ENCODE results near the gene THYN1. TPM values are rescaled to one million over a fixed set of nuclear protein-coding genes. Genes with fewer than 3 reads are reported as not detected.
"Not testable (repeated sequence)": the region's sequence is repeated elsewhere in the genome, so short reads cannot be mapped to it uniquely, and the experiment has no call there.

THYN1 gene
- total RNA-seq, 4 donors from 2014 or later, result 16.1 to 39.3 (median 33.2) TPM

DNA sequence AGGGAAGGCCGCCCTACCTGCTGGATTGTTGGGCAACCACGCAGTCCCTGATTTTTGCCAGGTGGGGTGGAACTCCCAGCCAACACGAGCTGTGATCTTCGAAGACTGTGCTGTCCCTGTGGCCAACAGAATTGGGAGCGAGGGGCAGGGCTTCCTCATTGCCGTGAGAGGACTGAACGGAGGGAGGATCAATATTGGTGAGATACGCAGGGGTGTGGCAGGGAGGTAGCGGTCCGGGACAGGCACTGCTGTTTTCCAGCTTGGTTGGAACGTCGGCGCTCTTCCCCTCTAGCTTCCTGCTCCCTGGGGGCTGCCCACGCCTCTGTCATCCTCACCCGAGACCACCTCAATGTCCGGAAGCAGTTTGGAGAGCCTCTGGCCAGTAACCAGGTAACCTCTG is 7.8 kb upstream of the THYN1 start:
- Histone ChIP-seq H3K27me3 (no peaks in the 10 kb centered on the region), H3K4me3 (no peak overlapping the region), H3K27ac (no peak overlapping the region), H3K36me3 (peaks cover 0 to 25% (median 5%) of the 10 kb centered on the region in 4 donors), H3K4me1 (no peaks in the 10 kb centered on the region), H3K9me3 (no peaks in the 10 kb centered on the region)
- WGBS, 2 donors (ENCODE audit: low coverage in 1 of 2), result 95% methylated on average over 16 of the region's 16 CpGs; no CpG with 5 or more reads in 1 of the 2 donors
- no peak for DNase-seq
- TF ChIP-seq POLR2AphosphoS5 (IDR thresholded peaks at IDR 0.05), result no peak
- TF ChIP-seq POLR2A (IDR thresholded peaks at IDR 0.05), result no peak
- TF ChIP-seq, protein P1, sequence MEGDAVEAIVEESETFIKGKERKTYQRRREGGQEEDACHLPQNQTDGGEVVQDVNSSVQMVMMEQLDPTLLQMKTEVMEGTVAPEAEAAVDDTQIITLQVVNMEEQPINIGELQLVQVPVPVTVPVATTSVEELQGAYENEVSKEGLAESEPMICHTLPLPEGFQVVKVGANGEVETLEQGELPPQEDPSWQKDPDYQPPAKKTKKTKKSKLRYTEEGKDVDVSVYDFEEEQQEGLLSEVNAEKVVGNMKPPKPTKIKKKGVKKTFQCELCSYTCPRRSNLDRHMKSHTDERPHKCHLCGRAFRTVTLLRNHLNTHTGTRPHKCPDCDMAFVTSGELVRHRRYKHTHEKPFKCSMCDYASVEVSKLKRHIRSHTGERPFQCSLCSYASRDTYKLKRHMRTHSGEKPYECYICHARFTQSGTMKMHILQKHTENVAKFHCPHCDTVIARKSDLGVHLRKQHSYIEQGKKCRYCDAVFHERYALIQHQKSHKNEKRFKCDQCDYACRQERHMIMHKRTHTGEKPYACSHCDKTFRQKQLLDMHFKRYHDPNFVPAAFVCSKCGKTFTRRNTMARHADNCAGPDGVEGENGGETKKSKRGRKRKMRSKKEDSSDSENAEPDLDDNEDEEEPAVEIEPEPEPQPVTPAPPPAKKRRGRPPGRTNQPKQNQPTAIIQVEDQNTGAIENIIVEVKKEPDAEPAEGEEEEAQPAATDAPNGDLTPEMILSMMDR (IDR thresholded peaks at IDR 0.05), result no peak
- no peak for TF ChIP-seq EP300 (IDR thresholded peaks at IDR 0.05; ENCODE audit: low read depth)
- intact Hi-C loops (cut with DNase I; ENCODE audit: low total_unique reads), result no loop called here
- in situ Hi-C loops (cut with MboI; ENCODE audit: low pct_ligation_motif_present in 1 of 4, low pct_unique_long_range_greater_than_20kb in 1 of 4, low sequenced_read_pairs in 3 of 4), result no loop called here

GRCh38 chr11:134260503-134260902 is 7.4 kb upstream of the THYN1 start:
- Histone ChIP-seq H3K4me3 (no peak overlapping the region), H3K36me3 (peaks cover 0 to 25% (median 5%) of the 10 kb centered on the region in 4 donors), H3K27me3 (no peaks in the 10 kb centered on the region), H3K27ac (no peak overlapping the region), H3K4me1 (no peaks in the 10 kb centered on the region), H3K9me3 (no peaks in the 10 kb centered on the region)
- in situ Hi-C loops (cut with MboI; ENCODE audit: low pct_ligation_motif_present in 1 of 4, low pct_unique_long_range_greater_than_20kb in 1 of 4, low sequenced_read_pairs in 3 of 4), result no loop called here
- no peak for DNase-seq
- intact Hi-C loops (cut with DNase I; ENCODE audit: low total_unique reads), result no loop called here
- TF ChIP-seq POLR2AphosphoS5 (IDR thresholded peaks at IDR 0.05) (no peak), POLR2A (IDR thresholded peaks at IDR 0.05) (no peak), EP300 (IDR thresholded peaks at IDR 0.05; ENCODE audit: low read depth) (no peak)
- TF ChIP-seq, protein P1 (IDR thresholded peaks at IDR 0.05), result no peak

DNA sequence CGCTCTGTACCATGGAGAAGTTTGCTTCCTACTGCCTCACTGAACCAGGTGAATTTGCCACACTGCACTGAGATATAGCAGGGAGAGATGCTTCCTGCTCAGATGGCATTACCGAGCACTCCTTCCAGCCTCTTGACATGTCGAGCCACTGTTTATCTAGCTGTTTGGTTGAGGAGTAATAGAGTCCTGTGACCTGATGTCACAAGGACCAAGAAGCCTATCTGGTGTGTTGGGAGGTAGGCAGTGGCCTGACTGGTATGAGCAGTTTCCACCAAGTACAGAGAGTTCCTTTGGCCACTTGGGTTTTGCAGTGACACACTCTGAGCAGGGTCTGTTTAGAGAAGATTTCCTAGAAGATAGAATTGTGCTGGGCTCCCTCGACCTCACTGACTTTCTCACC is 5.4 kb upstream of the THYN1 start:
- no peak overlapping the region for H3K27ac ChIP-seq
- TF ChIP-seq POLR2A (IDR thresholded peaks at IDR 0.05) (no peak), POLR2AphosphoS5 (IDR thresholded peaks at IDR 0.05) (no peak), EP300 (IDR thresholded peaks at IDR 0.05; ENCODE audit: low read depth) (no peak)
- TF ChIP-seq, protein P1 (IDR thresholded peaks at IDR 0.05), result no peak
- WGBS, 2 donors (ENCODE audit: low coverage in 1 of 2), result 86 to 91% methylated on average over 1 to 4 of the region's 4 CpGs
- no peak for DNase-seq
- H3K4me3 ChIP-seq, result no peak overlapping the region
- peaks cover 0 to 10% (median 9%) of the 10 kb centered on the region in 4 donors for H3K4me1 ChIP-seq
- in situ Hi-C loops (cut with MboI; ENCODE audit: low pct_ligation_motif_present in 1 of 4, low pct_unique_long_range_greater_than_20kb in 1 of 4, low sequenced_read_pairs in 3 of 4) (no loop called here), intact Hi-C loops (cut with DNase I; ENCODE audit: low total_unique reads) (no loop called here)
- H3K27me3 ChIP-seq, result no peaks in the 10 kb centered on the region
- H3K36me3 ChIP-seq, result peaks cover 0 to 25% (median 5%) of the 10 kb centered on the region in 4 donors
- no peaks in the 10 kb centered on the region for H3K9me3 ChIP-seq

- intact Hi-C loops (cut with DNase I; ENCODE audit: low total_unique reads) (no loop called here), in situ Hi-C loops (cut with MboI; ENCODE audit: low pct_ligation_motif_present in 1 of 4, low pct_unique_long_range_greater_than_20kb in 1 of 4, low sequenced_read_pairs in 3 of 4) (no loop called here)
- H3K4me3 ChIP-seq, result no peak overlapping the region
- no peak for DNase-seq
- H3K27me3 ChIP-seq, result no peaks in the 10 kb centered on the region
- WGBS, 2 donors (ENCODE audit: low coverage in 1 of 2), result 95% methylated on average over 11 of the region's 11 CpGs; no CpG with 5 or more reads in 1 of the 2 donors
- TF ChIP-seq, protein P1 (IDR thresholded peaks at IDR 0.05), result no peak
- TF ChIP-seq POLR2A (IDR thresholded peaks at IDR 0.05) (no peak), POLR2AphosphoS5 (IDR thresholded peaks at IDR 0.05) (no peak), EP300 (IDR thresholded peaks at IDR 0.05; ENCODE audit: low read depth) (no peak)
- H3K36me3 ChIP-seq, result peaks cover 0 to 15% (median 5%) of the 10 kb centered on the region in 4 donors
- no peaks in the 10 kb centered on the region for H3K9me3 ChIP-seq
- no peak overlapping the region for H3K27ac ChIP-seq
- peaks cover 1 to 18% (median 14%) of the 10 kb centered on the region in 4 donors for H3K4me1 ChIP-seq
Measured at GRCh38 chr11:134257101-134257500, 3.9 kb upstream of the THYN1 start.

DNA sequence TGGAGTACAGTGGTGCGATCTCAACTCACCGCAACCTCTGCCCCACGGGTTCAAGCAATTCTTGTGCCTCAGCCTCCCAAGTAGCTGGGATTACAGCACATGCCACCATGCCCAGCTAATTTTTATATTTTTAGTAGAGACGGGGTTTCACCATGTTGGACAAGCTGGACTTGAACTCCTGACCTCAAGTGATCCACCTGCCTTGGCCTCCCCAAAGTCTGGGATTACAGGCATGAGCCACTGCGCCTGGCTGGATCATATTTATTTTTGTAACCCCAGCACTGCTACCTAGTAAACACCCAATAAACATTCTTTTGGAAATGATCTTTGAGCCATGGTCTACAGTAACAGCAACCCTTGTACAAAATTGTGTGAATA is 2.0 kb upstream of the THYN1 start:
- intact Hi-C loops (cut with DNase I; ENCODE audit: low total_unique reads); H3K9me3 ChIP-seq; in situ Hi-C loops (cut with MboI; ENCODE audit: low pct_ligation_motif_present in 1 of 4, low pct_unique_long_range_greater_than_20kb in 1 of 4, low sequenced_read_pairs in 3 of 4); DNase-seq; H3K27ac ChIP-seq; H3K27me3 ChIP-seq; H3K36me3 ChIP-seq; H3K4me3 ChIP-seq: not testable (repeated sequence)
- 90 to 98% methylated on average over 4 to 5 of the region's 5 CpGs for WGBS, 2 donors (ENCODE audit: low coverage in 1 of 2)
- peaks cover 6 to 22% (median 19%) of the 10 kb centered on the region in 4 donors for H3K4me1 ChIP-seq

Data from transverse colon (tissue), 4 donors.